HepG2 (cell line): ENCODE measurements around the gene KCNJ14. TPM values are rescaled to one million over a fixed set of nuclear protein-coding genes. Genes with fewer than 3 reads are reported as not detected.

Experiments used
- BHLHE40 ChIP-seq: IDR thresholded peaks from 2 replicates; pipeline ENCODE4 v1.6.1; 2011; ENCODE audit warnings: low read length, improper control_type of control experiment
- ERF ChIP-seq: IDR thresholded peaks from 2 replicates; pipeline ENCODE4 v1.6.1; 2018; ENCODE audit warnings: missing biosample characterization, missing genetic modification reagents
- ETV6 ChIP-seq: sonication (generic); formaldehyde crosslinking; conservative IDR thresholded peaks from 2 replicates; pipeline ENCODE4 v1.4.0; 2020; ENCODE audit warnings: missing genetic modification reagents
- HES4 ChIP-seq: sonication (generic); formaldehyde crosslinking; IDR thresholded peaks from 2 replicates; pipeline ENCODE4 v1.9.0; 2021; ENCODE audit warnings: mild to moderate bottlenecking, missing genetic modification reagents, borderline replicate concordance
- NAIF1 ChIP-seq: sonication (generic); formaldehyde crosslinking; IDR thresholded peaks from 2 replicates; pipeline ENCODE4 v1.5.0; 2020; ENCODE audit warnings: mild to moderate bottlenecking, missing genetic modification reagents, borderline replicate concordance
- RAD51 ChIP-seq: fragments of 450-650 bp; IDR thresholded peaks from 2 replicates; pipeline ENCODE4 v1.6.1; 2016; ENCODE audit warnings: borderline replicate concordance
- ZNF263 ChIP-seq: sonication (generic); formaldehyde crosslinking; IDR thresholded peaks from 2 replicates; pipeline ENCODE4 v1.4.0; 2020; ENCODE audit warnings: missing genetic modification reagents
- ZNF607 ChIP-seq: sonication (generic); formaldehyde crosslinking; IDR thresholded peaks from 2 replicates; pipeline ENCODE4 v1.5.1; 2020; ENCODE audit warnings: missing genetic modification reagents, mild to moderate bottlenecking, borderline replicate concordance
- ZNF766 ChIP-seq: sonication (generic); formaldehyde crosslinking; IDR thresholded peaks from 2 replicates; pipeline ENCODE4 v1.5.0; 2020; ENCODE audit warnings: missing genetic modification reagents, borderline replicate concordance
- ZNF841 ChIP-seq: sonication (generic); formaldehyde crosslinking; IDR thresholded peaks from 2 replicates; pipeline ENCODE4 v1.8.1; 2023; ENCODE audit warnings: missing genetic modification reagents, borderline replicate concordance
- polyA plus RNA-seq, 8 experiments: library from polyadenylated mRNA; depleted of rRNA in 3 of 8; stranded (reverse) in 7 of 8; unstranded in 1 of 8; fragments of >200 nt; fragmentation: Illumina TruSeq in 4 of 8; extraction: Trizol in 4 of 8; gene quantifications; 2 replicates each; pipeline versions ENCODE4 v1.2.1 to v1.2.3, GENCODE V29; 2011 to 2016; ENCODE audit warnings: low read depth in 4 of 8, missing spikeins in 1 of 8, mixed read lengths in 1 of 8; ENCODE audit not compliant: insufficient read depth in 1 of 8
- total RNA-seq, 5 experiments: library from RNA; depleted of rRNA; stranded (reverse); fragments of >200 nt; fragmentation: Illumina TruSeq; extraction: Trizol; gene quantifications; 2 replicates each; pipeline ENCODE4 v1.2.3, GENCODE V29; 2016; ENCODE audit warnings: low read depth in 1 of 5
- TF ChIP-seq, protein P1 (sequence below): sonication (generic); formaldehyde crosslinking; IDR thresholded peaks from 2 replicates; pipeline ENCODE4 v1.4.0; 2020; ENCODE audit warnings: mild to moderate bottlenecking, missing genetic modification reagents
- TF ChIP-seq, protein P2 (sequence below): sonication (generic); formaldehyde crosslinking; IDR thresholded peaks from 2 replicates; pipeline ENCODE4 v1.4.0; 2020; ENCODE audit warnings: missing genetic modification reagents
- TF ChIP-seq, protein P3 (sequence below): sonication (generic); formaldehyde crosslinking; IDR thresholded peaks from 2 replicates; pipeline ENCODE4 v1.5.1; 2020; ENCODE audit warnings: missing genetic modification reagents, mild to moderate bottlenecking, borderline replicate concordance
- TF ChIP-seq, protein P4 (sequence below): sonication (generic); formaldehyde crosslinking; IDR thresholded peaks from 2 replicates; pipeline ENCODE4 v1.4.0; 2020; ENCODE audit warnings: missing genetic modification reagents

KCNJ14 gene
- total and polyA plus RNA-seq, 2 of the 13 experiments (the other 11 are each of a cell fraction or from before 2014, with no cell fraction given), result 0.20 to 0.51 TPM

DNA sequence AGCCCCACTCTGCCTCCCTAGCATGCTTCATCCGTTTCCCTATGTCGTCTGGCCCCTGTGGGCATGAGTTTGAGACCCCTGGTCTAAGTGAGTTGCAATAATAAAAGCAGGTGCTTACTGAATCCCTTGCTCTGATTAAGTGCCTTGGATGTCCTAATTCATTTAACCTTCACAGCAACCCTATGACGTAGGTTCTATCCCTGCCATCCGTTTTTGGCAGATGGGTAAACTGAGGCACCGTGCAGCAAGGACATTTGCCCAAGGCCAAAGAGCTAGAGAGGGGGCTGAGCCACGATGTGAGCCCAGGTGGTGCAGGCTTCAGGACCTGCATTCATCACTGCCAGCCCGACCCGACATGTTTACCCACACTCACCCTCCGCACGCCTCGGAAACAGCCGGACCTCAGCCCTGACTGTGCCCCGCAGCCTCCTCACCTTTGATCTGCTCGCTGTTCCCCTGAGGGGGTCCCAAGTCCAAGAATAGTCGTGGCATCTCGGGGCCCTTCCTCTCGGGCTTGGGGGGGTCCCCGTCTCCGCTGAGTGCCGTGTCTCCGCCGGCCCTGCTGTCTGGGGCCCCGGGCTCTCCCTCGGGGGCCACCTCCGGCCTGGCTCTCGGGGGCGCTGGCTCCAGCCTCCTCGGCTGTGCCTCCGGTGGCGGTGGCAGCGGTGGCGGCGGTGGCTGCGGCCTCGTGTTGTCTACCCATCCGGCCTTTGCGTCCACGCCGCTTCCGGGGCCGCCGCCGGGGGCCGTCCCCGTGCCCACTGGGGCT lies 41.8 kb downstream of the KCNJ14 start (continued):
- TF ChIP-seq, protein P1, sequence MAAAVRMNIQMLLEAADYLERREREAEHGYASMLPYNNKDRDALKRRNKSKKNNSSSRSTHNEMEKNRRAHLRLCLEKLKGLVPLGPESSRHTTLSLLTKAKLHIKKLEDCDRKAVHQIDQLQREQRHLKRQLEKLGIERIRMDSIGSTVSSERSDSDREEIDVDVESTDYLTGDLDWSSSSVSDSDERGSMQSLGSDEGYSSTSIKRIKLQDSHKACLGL (CRISPR knock-in tag), result no peak
- peak; percentile 67; the same call in 1 of the 2 replicates for TF ChIP-seq BHLHE40
- TF ChIP-seq ERF (CRISPR knock-in tag), result peak; percentile 49; the same call in 1 of the 2 replicates
- TF ChIP-seq, protein P2, sequence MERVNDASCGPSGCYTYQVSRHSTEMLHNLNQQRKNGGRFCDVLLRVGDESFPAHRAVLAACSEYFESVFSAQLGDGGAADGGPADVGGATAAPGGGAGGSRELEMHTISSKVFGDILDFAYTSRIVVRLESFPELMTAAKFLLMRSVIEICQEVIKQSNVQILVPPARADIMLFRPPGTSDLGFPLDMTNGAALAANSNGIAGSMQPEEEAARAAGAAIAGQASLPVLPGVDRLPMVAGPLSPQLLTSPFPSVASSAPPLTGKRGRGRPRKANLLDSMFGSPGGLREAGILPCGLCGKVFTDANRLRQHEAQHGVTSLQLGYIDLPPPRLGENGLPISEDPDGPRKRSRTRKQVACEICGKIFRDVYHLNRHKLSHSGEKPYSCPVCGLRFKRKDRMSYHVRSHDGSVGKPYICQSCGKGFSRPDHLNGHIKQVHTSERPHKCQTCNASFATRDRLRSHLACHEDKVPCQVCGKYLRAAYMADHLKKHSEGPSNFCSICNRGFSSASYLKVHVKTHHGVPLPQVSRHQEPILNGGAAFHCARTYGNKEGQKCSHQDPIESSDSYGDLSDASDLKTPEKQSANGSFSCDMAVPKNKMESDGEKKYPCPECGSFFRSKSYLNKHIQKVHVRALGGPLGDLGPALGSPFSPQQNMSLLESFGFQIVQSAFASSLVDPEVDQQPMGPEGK, result peak; percentile 59
- TF ChIP-seq NAIF1 (CRISPR knock-in tag), result no peak
- peak; percentile 14; the same call in 1 of the 2 replicates for TF ChIP-seq ZNF263 (CRISPR knock-in tag)
- peak; percentile 57; the same call in 1 of the 2 replicates for TF ChIP-seq HES4 (CRISPR knock-in tag)
- no peak for TF ChIP-seq ETV6
- TF ChIP-seq ZNF766 (CRISPR knock-in tag), result no peak
- TF ChIP-seq ZNF841 (CRISPR knock-in tag), result no peak
- no peak for TF ChIP-seq ZNF607 (CRISPR knock-in tag)
- no peak for TF ChIP-seq RAD51
- TF ChIP-seq, protein P3, sequence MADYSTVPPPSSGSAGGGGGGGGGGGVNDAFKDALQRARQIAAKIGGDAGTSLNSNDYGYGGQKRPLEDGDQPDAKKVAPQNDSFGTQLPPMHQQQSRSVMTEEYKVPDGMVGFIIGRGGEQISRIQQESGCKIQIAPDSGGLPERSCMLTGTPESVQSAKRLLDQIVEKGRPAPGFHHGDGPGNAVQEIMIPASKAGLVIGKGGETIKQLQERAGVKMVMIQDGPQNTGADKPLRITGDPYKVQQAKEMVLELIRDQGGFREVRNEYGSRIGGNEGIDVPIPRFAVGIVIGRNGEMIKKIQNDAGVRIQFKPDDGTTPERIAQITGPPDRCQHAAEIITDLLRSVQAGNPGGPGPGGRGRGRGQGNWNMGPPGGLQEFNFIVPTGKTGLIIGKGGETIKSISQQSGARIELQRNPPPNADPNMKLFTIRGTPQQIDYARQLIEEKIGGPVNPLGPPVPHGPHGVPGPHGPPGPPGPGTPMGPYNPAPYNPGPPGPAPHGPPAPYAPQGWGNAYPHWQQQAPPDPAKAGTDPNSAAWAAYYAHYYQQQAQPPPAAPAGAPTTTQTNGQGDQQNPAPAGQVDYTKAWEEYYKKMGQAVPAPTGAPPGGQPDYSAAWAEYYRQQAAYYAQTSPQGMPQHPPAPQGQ (CRISPR knock-in tag), result no peak
- TF ChIP-seq, protein P4, sequence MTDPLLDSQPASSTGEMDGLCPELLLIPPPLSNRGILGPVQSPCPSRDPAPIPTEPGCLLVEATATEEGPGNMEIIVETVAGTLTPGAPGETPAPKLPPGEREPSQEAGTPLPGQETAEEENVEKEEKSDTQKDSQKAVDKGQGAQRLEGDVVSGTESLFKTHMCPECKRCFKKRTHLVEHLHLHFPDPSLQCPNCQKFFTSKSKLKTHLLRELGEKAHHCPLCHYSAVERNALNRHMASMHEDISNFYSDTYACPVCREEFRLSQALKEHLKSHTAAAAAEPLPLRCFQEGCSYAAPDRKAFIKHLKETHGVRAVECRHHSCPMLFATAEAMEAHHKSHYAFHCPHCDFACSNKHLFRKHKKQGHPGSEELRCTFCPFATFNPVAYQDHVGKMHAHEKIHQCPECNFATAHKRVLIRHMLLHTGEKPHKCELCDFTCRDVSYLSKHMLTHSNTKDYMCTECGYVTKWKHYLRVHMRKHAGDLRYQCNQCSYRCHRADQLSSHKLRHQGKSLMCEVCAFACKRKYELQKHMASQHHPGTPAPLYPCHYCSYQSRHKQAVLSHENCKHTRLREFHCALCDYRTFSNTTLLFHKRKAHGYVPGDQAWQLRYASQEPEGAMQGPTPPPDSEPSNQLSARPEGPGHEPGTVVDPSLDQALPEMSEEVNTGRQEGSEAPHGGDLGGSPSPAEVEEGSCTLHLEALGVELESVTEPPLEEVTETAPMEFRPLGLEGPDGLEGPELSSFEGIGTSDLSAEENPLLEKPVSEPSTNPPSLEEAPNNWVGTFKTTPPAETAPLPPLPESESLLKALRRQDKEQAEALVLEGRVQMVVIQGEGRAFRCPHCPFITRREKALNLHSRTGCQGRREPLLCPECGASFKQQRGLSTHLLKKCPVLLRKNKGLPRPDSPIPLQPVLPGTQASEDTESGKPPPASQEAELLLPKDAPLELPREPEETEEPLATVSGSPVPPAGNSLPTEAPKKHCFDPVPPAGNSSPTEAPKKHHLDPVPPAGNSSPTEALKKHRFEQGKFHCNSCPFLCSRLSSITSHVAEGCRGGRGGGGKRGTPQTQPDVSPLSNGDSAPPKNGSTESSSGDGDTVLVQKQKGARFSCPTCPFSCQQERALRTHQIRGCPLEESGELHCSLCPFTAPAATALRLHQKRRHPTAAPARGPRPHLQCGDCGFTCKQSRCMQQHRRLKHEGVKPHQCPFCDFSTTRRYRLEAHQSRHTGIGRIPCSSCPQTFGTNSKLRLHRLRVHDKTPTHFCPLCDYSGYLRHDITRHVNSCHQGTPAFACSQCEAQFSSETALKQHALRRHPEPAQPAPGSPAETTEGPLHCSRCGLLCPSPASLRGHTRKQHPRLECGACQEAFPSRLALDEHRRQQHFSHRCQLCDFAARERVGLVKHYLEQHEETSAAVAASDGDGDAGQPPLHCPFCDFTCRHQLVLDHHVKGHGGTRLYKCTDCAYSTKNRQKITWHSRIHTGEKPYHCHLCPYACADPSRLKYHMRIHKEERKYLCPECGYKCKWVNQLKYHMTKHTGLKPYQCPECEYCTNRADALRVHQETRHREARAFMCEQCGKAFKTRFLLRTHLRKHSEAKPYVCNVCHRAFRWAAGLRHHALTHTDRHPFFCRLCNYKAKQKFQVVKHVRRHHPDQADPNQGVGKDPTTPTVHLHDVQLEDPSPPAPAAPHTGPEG (CRISPR knock-in tag), result no peak
